HCT116 (cell line): ENCODE results near the gene WASF1. TPM values are rescaled to one million over a fixed set of nuclear protein-coding genes. Genes with fewer than 3 reads are reported as not detected.

Source experiments
- ATAC-seq: fragments of 200-7000 bp; cut with Tn5 transposase; 2 replicates; pipeline ENCODE4 v1.9.1; 2020; ENCODE audit warnings: mild to moderate bottlenecking, moderate library complexity
- BruUV-seq: library from RNA; stranded (reverse); fragments of 400-500 nt; replicated peaks from 2 replicates; lab custom pipeline; 2021; lab: Mats Ljungman, UMichigan
- CTCF ChIA-PET: fragments of 300-600 bp; sonication (Branson Sonifier 250); formaldehyde crosslinking; loops from one replicate; lab custom pipeline; 2021; ENCODE audit warnings: antibody characterized with exemption; lab: Charles Lee
- POLR2A ChIA-PET: fragments of 300-600, 350-600 bp; sonication (Branson Sonifier 250); formaldehyde crosslinking; loops from one replicate; lab custom pipeline; 2021; ENCODE audit warnings: antibody characterized with exemption; lab: Charles Lee
- RAD21 ChIA-PET, 2 experiments: fragments of 300-600 bp; sonication (Branson Sonifier 250); formaldehyde crosslinking; loops; one replicate each; lab custom pipeline; 2023; ENCODE audit warnings: low total read pairs in 2 of 2; ENCODE audit not compliant: uncharacterized antibody in 2 of 2, unreplicated experiment in 2 of 2, low non-redundant PET in 1 of 2; lab: Charles Lee
- DNase-seq: peaks from one replicate; pipeline ENCODE4 v3.0.0-alpha.2; 2010; ENCODE audit warnings: low read depth, low spot score
- H2AFZ ChIP-seq: fragments of 200-600 bp; shearing (Covaris generic), sonication (generic); 2 replicates; pipeline ENCODE4 v1.6.1; 2017; ENCODE audit warnings: low read depth, mixed run types, mixed read lengths, antibody characterized with exemption, low read length; ENCODE audit not compliant: poor library complexity, severe bottlenecking
- H3K27ac ChIP-seq: 2 replicates; pipeline ENCODE4 v1.5.1; 2012; ENCODE audit warnings: low read depth, low read length
- H3K27me3 ChIP-seq: fragments of 200-600 bp; sonication (generic); 2 replicates; pipeline ENCODE4 v1.6.1; 2016; ENCODE audit warnings: mixed run types, low read length, mixed read lengths; ENCODE audit not compliant: insufficient read depth
- H3K36me3 ChIP-seq, 2 experiments: fragments of 200-500 bp in 1 of 2; fragments of 200-600 bp in 1 of 2; sonication (Bioruptor generic) in 1 of 2; sonication (generic) in 1 of 2; 2 replicates each; pipeline versions ENCODE4 v1.5.1 to v1.6.1; 2014 to 2016; ENCODE audit warnings: low read length in 2 of 2, inconsistent platforms in 1 of 2, mixed read lengths in 1 of 2, mixed run types in 1 of 2; ENCODE audit not compliant: insufficient read depth in 2 of 2, control insufficient read depth in 1 of 2
- H3K4me1 ChIP-seq, 2 experiments: fragments of 200-600 bp in 1 of 2; sonication (generic) in 1 of 2; 2 replicates each; pipeline versions ENCODE4 v1.5.1 to v1.6.1; 2012 to 2017; ENCODE audit warnings: low read length in 2 of 2, inconsistent platforms in 1 of 2, mild to moderate bottlenecking in 1 of 2, mixed read lengths in 1 of 2, mixed run types in 1 of 2, moderate library complexity in 1 of 2; ENCODE audit not compliant: insufficient read depth in 2 of 2, control insufficient read depth in 1 of 2
- H3K4me2 ChIP-seq: fragments of 200-600 bp; sonication (generic); 2 replicates; pipeline ENCODE4 v1.6.1; 2017; ENCODE audit warnings: mixed run types, low read length, mixed read lengths
- H3K4me3 ChIP-seq, 2 experiments: fragments of 200-600 bp in 1 of 2; sonication (generic) in 1 of 2; replicated peaks in 1 of 2; 2 replicates each; pipeline ENCODE4 v1.5.1; 2011 to 2016; ENCODE audit warnings: low read length in 2 of 2, control low read depth in 1 of 2, low read depth in 1 of 2, mild to moderate bottlenecking in 1 of 2, mixed read lengths in 1 of 2, mixed run types in 1 of 2
- H3K79me2 ChIP-seq: fragments of 200-600 bp; sonication (generic); 2 replicates; pipeline ENCODE4 v1.6.1; 2017; ENCODE audit warnings: mild to moderate bottlenecking, mixed run types, low read length, moderate library complexity, mixed read lengths; ENCODE audit not compliant: insufficient read depth
- H3K9ac ChIP-seq: fragments of 200-600 bp; sonication (generic); 2 replicates; pipeline ENCODE4 v1.6.1; 2016; ENCODE audit warnings: low read length, mixed read lengths
- H3K9me2 ChIP-seq: fragments of 200-600 bp; sonication (generic), shearing (Covaris generic); 2 replicates; pipeline ENCODE4 v1.6.1; 2017; ENCODE audit warnings: mixed run types, mild to moderate bottlenecking, moderate library complexity; ENCODE audit not compliant: insufficient read depth
- H3K9me3 ChIP-seq, 2 experiments: fragments of 200-500 bp in 1 of 2; fragments of 200-600 bp in 1 of 2; sonication (Bioruptor generic) in 1 of 2; sonication (generic) in 1 of 2; 2 replicates each; pipeline ENCODE4 v1.6.1; 2014 to 2017; ENCODE audit warnings: low read length in 2 of 2, mixed read lengths in 2 of 2, inconsistent platforms in 1 of 2, low read depth in 1 of 2, mild to moderate bottlenecking in 1 of 2, mixed run types in 1 of 2, moderate library complexity in 1 of 2; ENCODE audit not compliant: control insufficient read depth in 1 of 2, insufficient read depth in 1 of 2
- H4K20me1 ChIP-seq: fragments of 200-600 bp; sonication (generic), shearing (Covaris generic); 2 replicates; pipeline ENCODE4 v1.6.1; 2017; ENCODE audit warnings: mixed run types, mild to moderate bottlenecking, moderate library complexity; ENCODE audit not compliant: insufficient read depth
- ATF3 ChIP-seq: IDR thresholded peaks from 2 replicates; pipeline ENCODE4 v1.6.1; 2012
- CBX3 ChIP-seq: IDR thresholded peaks from 2 replicates; pipeline ENCODE4 v1.6.1; 2012; ENCODE audit warnings: low read depth
- CEBPB ChIP-seq: IDR thresholded peaks from 2 replicates; pipeline ENCODE4 v1.6.1; 2012; ENCODE audit warnings: low read depth
- CTCF ChIP-seq, 3 experiments: fragments of 200-600 bp in 1 of 3; sonication (generic) in 1 of 3; IDR thresholded peaks in 2 of 3; conservative IDR thresholded peaks in 1 of 3; 2 replicates each; pipeline ENCODE4 v1.5.1; 2012 to 2017; ENCODE audit warnings: low read depth in 2 of 3, low read length in 2 of 3, antibody characterized with exemption in 1 of 3, borderline replicate concordance in 1 of 3, control low read depth in 1 of 3, mild to moderate bottlenecking in 1 of 3, mixed read lengths in 1 of 3, mixed run types in 1 of 3, moderate library complexity in 1 of 3; ENCODE audit not compliant: insufficient read depth in 1 of 3
- EGR1 ChIP-seq: IDR thresholded peaks from 2 replicates; pipeline ENCODE4 v1.6.1; 2012; ENCODE audit warnings: low read depth
- ELF1 ChIP-seq: IDR thresholded peaks from 2 replicates; pipeline ENCODE4 v1.6.1; 2012; ENCODE audit warnings: low read depth, borderline replicate concordance
- EZH2phosphoT487 ChIP-seq: fragments of 200-600 bp; IDR thresholded peaks from 2 replicates; pipeline ENCODE4 v1.6.1; 2018; ENCODE audit warnings: antibody characterized with exemption, borderline replicate concordance
- JUND ChIP-seq: IDR thresholded peaks from 2 replicates; pipeline ENCODE4 v1.6.1; 2012
- MAX ChIP-seq: IDR thresholded peaks from 2 replicates; pipeline ENCODE4 v1.6.1; 2012
- RAD21 ChIP-seq: IDR thresholded peaks from 2 replicates; pipeline ENCODE4 v1.6.1; 2012; ENCODE audit warnings: low read depth, mild to moderate bottlenecking
- SIN3A ChIP-seq: IDR thresholded peaks from 2 replicates; pipeline ENCODE4 v1.6.1; 2012; ENCODE audit warnings: low read depth
- SP1 ChIP-seq: IDR thresholded peaks from 2 replicates; pipeline ENCODE4 v1.6.1; 2012; ENCODE audit warnings: low read depth
- TCF7L2 ChIP-seq: IDR thresholded peaks from 2 replicates; pipeline ENCODE4 v1.7.0; 2011; ENCODE audit warnings: borderline replicate concordance, inconsistent platforms; ENCODE audit not compliant: insufficient read depth, insufficient read length; ENCODE audit errors: extremely low read depth
- YY1 ChIP-seq: IDR thresholded peaks from 2 replicates; pipeline ENCODE4 v1.6.1; 2011; ENCODE audit warnings: low read length, low read depth, moderate library complexity, mild to moderate bottlenecking; ENCODE audit not compliant: insufficient replicate concordance; ENCODE audit errors: extremely low read depth
- ZNF274 ChIP-seq: fragments of 200-500 bp; sonication (Bioruptor generic); IDR thresholded peaks from 2 replicates; pipeline ENCODE4 v1.6.1; 2014; ENCODE audit warnings: mild to moderate bottlenecking, low read depth, low read length, inconsistent platforms
- intact Hi-C: fragments of 100-400 bp; cut with micrococcal nuclease; formaldehyde crosslinking; loops from 2 replicates; pipeline ENCODE4 v1.10.0; 2022
- total RNA-seq: library from RNA; stranded (reverse); gene quantifications from one replicate; pipeline ENCODE4 v1.2.1, GENCODE V29; 2021; ENCODE audit not compliant: unreplicated experiment

The WASF1 gene
- total RNA-seq, 1 experiment from 2014 or later = 25.9 TPM

- peak overlapping the region; percentile 72 for H3K9ac ChIP-seq
- no peaks in the 10 kb centered on the region for H3K9me2 ChIP-seq
- H4K20me1 ChIP-seq = peaks cover 3% of the 10 kb centered on the region; the same call in 1 of the 2 replicates
- peaks cover 12 to 17% of the 10 kb centered on the region in 2 experiments; a peak in 3 of 4 replicates for H3K4me1 ChIP-seq
- ChIA-PET POLR2A (no interaction called here), CTCF (interaction anchor here (0.9 to 2.2 kb wide), 4 partner anchors 19 to 213 kb away, joined by 3 to 4 read pairs (median 3); no protein-coding TSS in a partner anchor), RAD21 (no interaction called here)
- ATAC-seq (peak; percentile 31), DNase-seq (peak; percentile 42)
- no peak overlapping the region for H2AFZ ChIP-seq
- BruUV-seq = no TSS peak
- H3K9me3 ChIP-seq = no peaks in the 10 kb centered on the region
- intact Hi-C loops = loop anchor here (1.0 kb wide), 1 partner anchor 211 kb away; no protein-coding TSS in a partner anchor
- H3K4me3 ChIP-seq = peak overlapping the region; percentile 75 to 89
- peaks cover 81% of the 10 kb centered on the region for H3K79me2 ChIP-seq
- TF ChIP-seq CBX3 = peak; percentile 63; the same call in 1 of the 2 replicates
- peak; percentile 60 for TF ChIP-seq MAX
- no peak for TF ChIP-seq EZH2phosphoT487
- no peak for TF ChIP-seq TCF7L2
- peak; percentile 38; the same call in 1 of the 2 replicates for TF ChIP-seq SIN3A
- no peak for TF ChIP-seq JUND
- 0 out of 2 replicates have a peak, but pooled peaks have one; percentile 14 for TF ChIP-seq SP1
- TF ChIP-seq RAD21 = peak; percentile 77
- peak; percentile 43 to 79 (median 62); a peak in 5 of 6 replicates for TF ChIP-seq CTCF (IDR thresholded peaks at IDR 0.05 in 2 of 3, conservative IDR thresholded peaks at IDR 0.05 in 1 of 3; ENCODE audit: borderline replicate concordance in 1 of 3, insufficient read depth in 1 of 3, low read depth in 2 of 3, low read length in 2 of 3)
- TF ChIP-seq ATF3 = no peak
- peak; percentile 67 for TF ChIP-seq YY1
- no peak for TF ChIP-seq ELF1
- no peak for TF ChIP-seq ZNF274
- TF ChIP-seq CEBPB = no peak
- TF ChIP-seq EGR1 = no peak
- no peaks in the 10 kb centered on the region for H3K36me3 ChIP-seq
- peak overlapping the region; percentile 94 for H3K4me2 ChIP-seq
- no peaks in the 10 kb centered on the region for H3K27me3 ChIP-seq
- peak overlapping the region; percentile 68 for H3K27ac ChIP-seq
Measured at GRCh38 chr6:110178626-110179405, 654 bp downstream of the WASF1 start.
